HepG2 (cell line): Measurements from ENCODE around the gene DNPEP. TPM values are rescaled to one million over a fixed set of nuclear protein-coding genes. Genes with fewer than 3 reads are reported as not detected.

Experiments
- DPF2 ChIP-seq: sonication (generic); formaldehyde crosslinking; IDR thresholded peaks from 2 replicates; pipeline ENCODE4 v1.4.0; 2020; ENCODE audit warnings: mild to moderate bottlenecking, low read depth, missing genetic modification reagents, borderline replicate concordance
- FOXA3 ChIP-seq: IDR thresholded peaks from 2 replicates; pipeline ENCODE4 v1.6.1; 2016; ENCODE audit warnings: missing genetic modification reagents, missing compliant biosample characterization
- NFKBIZ ChIP-seq: IDR thresholded peaks from 2 replicates; pipeline ENCODE4 v1.6.1; 2018; ENCODE audit warnings: missing genetic modification reagents, missing compliant biosample characterization
- NONO ChIP-seq, 2 experiments: fragments of 450-650 bp in 1 of 2; sonication (generic) in 1 of 2; formaldehyde crosslinking in 1 of 2; IDR thresholded peaks in 1 of 2; conservative IDR thresholded peaks in 1 of 2; 2 replicates each; pipeline versions ENCODE4 v1.6.1 to v1.8.0; 2017 to 2022; ENCODE audit warnings: mild to moderate bottlenecking in 1 of 2, missing genetic modification reagents in 1 of 2, moderate library complexity in 1 of 2
- NR1H2 ChIP-seq: sonication (generic); formaldehyde crosslinking; IDR thresholded peaks from 2 replicates; pipeline ENCODE4 v1.8.1; 2022; ENCODE audit warnings: low read depth, missing genetic modification reagents, borderline replicate concordance
- RBAK ChIP-seq: sonication (generic); formaldehyde crosslinking; IDR thresholded peaks from 2 replicates; pipeline ENCODE4 v1.5.1; 2020; ENCODE audit warnings: mild to moderate bottlenecking, missing genetic modification reagents
- RFXAP ChIP-seq: sonication (generic); formaldehyde crosslinking; IDR thresholded peaks from 2 replicates; pipeline ENCODE4 v1.4.0; 2020; ENCODE audit warnings: missing genetic modification reagents, borderline replicate concordance
- SALL1 ChIP-seq: sonication (generic); formaldehyde crosslinking; IDR thresholded peaks from 2 replicates; pipeline ENCODE4 v1.8.0; 2022; ENCODE audit warnings: mild to moderate bottlenecking, missing genetic modification reagents
- SP140L ChIP-seq: sonication (generic); formaldehyde crosslinking; IDR thresholded peaks from 2 replicates; pipeline ENCODE4 v1.4.0; 2020; ENCODE audit warnings: missing genetic modification reagents, borderline replicate concordance
- ZFP36L2 ChIP-seq: sonication (generic); formaldehyde crosslinking; IDR thresholded peaks from 2 replicates; pipeline ENCODE4 v1.4.0; 2020; ENCODE audit warnings: missing genetic modification reagents
- ZNF251 ChIP-seq: sonication (generic); formaldehyde crosslinking; IDR thresholded peaks from 2 replicates; pipeline ENCODE4 v1.9.0; 2021; ENCODE audit warnings: mild to moderate bottlenecking, missing genetic modification reagents
- ZNF333 ChIP-seq: sonication (generic); formaldehyde crosslinking; IDR thresholded peaks from 2 replicates; pipeline ENCODE4 v1.4.0; 2020; ENCODE audit warnings: mild to moderate bottlenecking, missing genetic modification reagents, borderline replicate concordance
- ZNF563 ChIP-seq: sonication (generic); formaldehyde crosslinking; IDR thresholded peaks from 2 replicates; pipeline ENCODE4 v1.8.0; 2022; ENCODE audit warnings: mild to moderate bottlenecking, moderate library complexity, missing genetic modification reagents
- polyA plus RNA-seq, 8 experiments: library from polyadenylated mRNA; depleted of rRNA in 3 of 8; stranded (reverse) in 7 of 8; unstranded in 1 of 8; fragments of >200 nt; fragmentation: Illumina TruSeq in 4 of 8; extraction: Trizol in 4 of 8; gene quantifications; 2 replicates each; pipeline versions ENCODE4 v1.2.1 to v1.2.3, GENCODE V29; 2011 to 2016; ENCODE audit warnings: low read depth in 4 of 8, missing spikeins in 1 of 8, mixed read lengths in 1 of 8; ENCODE audit not compliant: insufficient read depth in 1 of 8
- total RNA-seq, 5 experiments: library from RNA; depleted of rRNA; stranded (reverse); fragments of >200 nt; fragmentation: Illumina TruSeq; extraction: Trizol; gene quantifications; 2 replicates each; pipeline ENCODE4 v1.2.3, GENCODE V29; 2016; ENCODE audit warnings: low read depth in 1 of 5
- TF ChIP-seq, protein P1 (sequence below), 2 experiments: sonication (generic) in 1 of 2; formaldehyde crosslinking in 1 of 2; IDR thresholded peaks; 2 replicates each; pipeline versions ENCODE4 v1.4.0 to v1.6.1; 2018 to 2020; ENCODE audit warnings: missing genetic modification reagents in 2 of 2, borderline replicate concordance in 1 of 2, low read depth in 1 of 2, mild to moderate bottlenecking in 1 of 2, missing biosample characterization in 1 of 2
- TF ChIP-seq, protein P2 (sequence below): IDR thresholded peaks from 2 replicates; pipeline ENCODE4 v1.6.1; 2012; ENCODE audit warnings: low read depth, low read length, improper control_type of control experiment
- TF ChIP-seq, protein P3 (sequence below): sonication (generic); formaldehyde crosslinking; IDR thresholded peaks from 2 replicates; pipeline ENCODE4 v1.8.0; 2022; ENCODE audit warnings: mild to moderate bottlenecking, missing genetic modification reagents, moderate library complexity
- TF ChIP-seq, protein P4 (sequence below): sonication (generic); formaldehyde crosslinking; IDR thresholded peaks from 2 replicates; pipeline ENCODE4 v1.5.0; 2020; ENCODE audit warnings: mild to moderate bottlenecking, missing genetic modification reagents

The DNPEP gene
- total and polyA plus RNA-seq, 2 of the 13 experiments (the other 11 are each of a cell fraction or from before 2014, with no cell fraction given), result 104 to 109 TPM

DNA sequence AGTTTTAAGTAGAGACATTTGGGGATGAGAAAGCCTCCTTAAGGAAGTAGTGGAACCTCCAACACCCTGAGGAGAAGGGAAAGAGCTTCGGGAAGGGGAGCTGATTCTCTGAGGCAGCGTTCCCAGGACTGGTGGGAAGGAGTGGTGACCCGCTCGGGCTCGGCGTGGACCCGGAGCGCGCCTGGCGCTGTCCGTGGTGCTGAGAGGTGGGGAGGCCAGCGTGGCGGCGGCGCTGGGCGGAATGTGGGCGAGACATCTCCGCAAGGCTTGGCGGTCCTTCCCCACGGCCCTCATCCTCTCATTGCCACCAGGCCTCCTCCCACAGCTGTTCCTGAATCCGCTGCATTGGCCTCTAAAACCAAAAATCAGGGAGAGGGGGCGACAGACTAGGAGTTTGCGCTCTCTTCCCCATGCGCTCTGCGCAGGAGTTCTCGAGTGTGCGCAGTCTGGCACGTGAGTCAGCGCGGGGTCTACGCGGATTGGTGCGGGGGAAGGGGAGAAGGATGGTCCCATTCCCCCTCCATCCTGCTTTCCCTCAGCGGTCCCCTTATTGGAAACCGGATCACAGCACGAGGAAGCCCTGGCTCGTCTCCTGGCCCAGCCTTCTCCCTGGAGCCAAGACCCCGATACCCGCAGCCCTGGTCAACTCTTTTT lies 56.0 kb downstream of the DNPEP start (continued):
- TF ChIP-seq, protein P1, sequence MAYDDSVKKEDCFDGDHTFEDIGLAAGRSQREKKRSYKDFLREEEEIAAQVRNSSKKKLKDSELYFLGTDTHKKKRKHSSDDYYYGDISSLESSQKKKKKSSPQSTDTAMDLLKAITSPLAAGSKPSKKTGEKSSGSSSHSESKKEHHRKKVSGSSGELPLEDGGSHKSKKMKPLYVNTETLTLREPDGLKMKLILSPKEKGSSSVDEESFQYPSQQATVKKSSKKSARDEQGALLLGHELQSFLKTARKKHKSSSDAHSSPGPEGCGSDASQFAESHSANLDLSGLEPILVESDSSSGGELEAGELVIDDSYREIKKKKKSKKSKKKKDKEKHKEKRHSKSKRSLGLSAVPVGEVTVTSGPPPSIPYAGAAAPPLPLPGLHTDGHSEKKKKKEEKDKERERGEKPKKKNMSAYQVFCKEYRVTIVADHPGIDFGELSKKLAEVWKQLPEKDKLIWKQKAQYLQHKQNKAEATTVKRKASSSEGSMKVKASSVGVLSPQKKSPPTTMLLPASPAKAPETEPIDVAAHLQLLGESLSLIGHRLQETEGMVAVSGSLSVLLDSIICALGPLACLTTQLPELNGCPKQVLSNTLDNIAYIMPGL (CRISPR knock-in tag; IDR thresholded peaks at IDR 0.05; ENCODE audit: borderline replicate concordance in 1 of 2, low read depth in 1 of 2), result peak in 1 of 2 experiments; percentile 74; a peak in 1 of 4 replicates
- TF ChIP-seq SALL1 (peak; percentile 89), DPF2 (CRISPR knock-in tag) (no peak), RFXAP (CRISPR knock-in tag) (peak; percentile 83; the same call in 1 of the 2 replicates), NONO (IDR thresholded peaks at IDR 0.05) (no peak), NONO (CRISPR knock-in tag; conservative IDR thresholded peaks at IDR 0.05) (no peak), FOXA3 (peak; percentile 43; the same call in 1 of the 2 replicates), ZNF251 (CRISPR knock-in tag) (0 out of 2 replicates have a peak, but pooled peaks have one; percentile 62), NR1H2 (CRISPR knock-in tag) (peak; percentile 72; the same call in 1 of the 2 replicates), NFKBIZ (CRISPR knock-in tag) (peak; percentile 71; the same call in 1 of the 2 replicates), ZNF563 (CRISPR knock-in tag) (peak; percentile 84; the same call in 1 of the 2 replicates), ZNF333 (CRISPR knock-in tag) (no peak), SP140L (CRISPR knock-in tag) (peak; percentile 70; the same call in 1 of the 2 replicates), RBAK (no peak), ZFP36L2 (CRISPR knock-in tag) (peak; percentile 91; the same call in 1 of the 2 replicates)
- TF ChIP-seq, protein P2, sequence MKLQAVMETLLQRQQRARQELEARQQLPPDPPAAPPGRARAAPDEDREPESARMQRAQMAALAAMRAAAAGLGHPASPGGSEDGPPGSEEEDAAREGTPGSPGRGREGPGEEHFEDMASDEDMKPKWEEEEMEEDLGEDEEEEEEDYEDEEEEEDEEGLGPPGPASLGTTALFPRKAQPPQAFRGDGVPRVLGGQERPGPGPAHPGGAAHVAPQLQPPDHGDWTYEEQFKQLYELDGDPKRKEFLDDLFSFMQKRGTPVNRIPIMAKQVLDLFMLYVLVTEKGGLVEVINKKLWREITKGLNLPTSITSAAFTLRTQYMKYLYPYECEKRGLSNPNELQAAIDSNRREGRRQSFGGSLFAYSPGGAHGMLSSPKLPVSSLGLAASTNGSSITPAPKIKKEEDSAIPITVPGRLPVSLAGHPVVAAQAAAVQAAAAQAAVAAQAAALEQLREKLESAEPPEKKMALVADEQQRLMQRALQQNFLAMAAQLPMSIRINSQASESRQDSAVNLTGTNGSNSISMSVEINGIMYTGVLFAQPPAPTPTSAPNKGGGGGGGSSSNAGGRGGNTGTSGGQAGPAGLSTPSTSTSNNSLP, result no peak
- TF ChIP-seq, protein P3, sequence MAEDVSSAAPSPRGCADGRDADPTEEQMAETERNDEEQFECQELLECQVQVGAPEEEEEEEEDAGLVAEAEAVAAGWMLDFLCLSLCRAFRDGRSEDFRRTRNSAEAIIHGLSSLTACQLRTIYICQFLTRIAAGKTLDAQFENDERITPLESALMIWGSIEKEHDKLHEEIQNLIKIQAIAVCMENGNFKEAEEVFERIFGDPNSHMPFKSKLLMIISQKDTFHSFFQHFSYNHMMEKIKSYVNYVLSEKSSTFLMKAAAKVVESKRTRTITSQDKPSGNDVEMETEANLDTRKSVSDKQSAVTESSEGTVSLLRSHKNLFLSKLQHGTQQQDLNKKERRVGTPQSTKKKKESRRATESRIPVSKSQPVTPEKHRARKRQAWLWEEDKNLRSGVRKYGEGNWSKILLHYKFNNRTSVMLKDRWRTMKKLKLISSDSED (CRISPR knock-in tag), result peak; percentile 82; the same call in 1 of the 2 replicates
- TF ChIP-seq, protein P4, sequence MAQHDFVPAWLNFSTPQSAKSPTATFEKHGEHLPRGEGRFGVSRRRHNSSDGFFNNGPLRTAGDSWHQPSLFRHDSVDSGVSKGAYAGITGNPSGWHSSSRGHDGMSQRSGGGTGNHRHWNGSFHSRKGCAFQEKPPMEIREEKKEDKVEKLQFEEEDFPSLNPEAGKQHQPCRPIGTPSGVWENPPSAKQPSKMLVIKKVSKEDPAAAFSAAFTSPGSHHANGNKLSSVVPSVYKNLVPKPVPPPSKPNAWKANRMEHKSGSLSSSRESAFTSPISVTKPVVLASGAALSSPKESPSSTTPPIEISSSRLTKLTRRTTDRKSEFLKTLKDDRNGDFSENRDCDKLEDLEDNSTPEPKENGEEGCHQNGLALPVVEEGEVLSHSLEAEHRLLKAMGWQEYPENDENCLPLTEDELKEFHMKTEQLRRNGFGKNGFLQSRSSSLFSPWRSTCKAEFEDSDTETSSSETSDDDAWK (CRISPR knock-in tag), result no peak
